SIG-M5 treated with dmso at 0.1 percent for 504 hours (cell line): Measurements from ENCODE around the gene SLC51A.
"Not testable (repeated sequence)": the region's sequence is repeated elsewhere in the genome, so short reads cannot be mapped to it uniquely, and the experiment has no call there.

Source experiments
- DNase-seq: peaks from one replicate; lab custom pipeline; 2025; ENCODE audit not compliant: unreplicated experiment; lab: John Stamatoyannopoulos, UW

SLC51A gene

DNA sequence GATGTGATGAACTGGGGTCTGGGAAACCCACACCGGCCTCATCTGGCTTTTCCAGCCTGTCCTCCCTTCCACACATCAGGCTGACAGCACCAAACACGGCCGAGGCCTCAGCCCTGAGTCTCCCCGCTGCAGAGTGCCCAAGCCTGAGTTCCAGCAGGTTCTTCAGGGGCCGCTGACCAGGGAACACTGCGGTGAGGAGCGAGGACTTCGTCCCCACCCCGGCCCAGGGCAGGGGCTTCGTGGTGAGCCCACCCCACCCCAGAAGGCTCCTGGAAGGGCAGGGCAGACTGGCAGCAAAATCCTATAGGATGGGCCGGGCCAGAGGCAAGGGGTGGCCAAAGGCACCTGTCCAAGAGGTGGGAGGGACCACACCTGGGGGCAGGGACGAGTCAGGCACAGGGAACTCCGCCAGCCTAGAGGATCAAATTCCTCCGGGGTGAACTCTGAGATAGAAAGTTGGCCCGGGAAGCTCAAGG, at the start of gene SLC51A:
SLC51A (plus strand) TSS at position 446 of the 476 bp plus-strand sequence. CDS start 179 bp downstream, outside the sequence.
- no peak for DNase-seq

DNA sequence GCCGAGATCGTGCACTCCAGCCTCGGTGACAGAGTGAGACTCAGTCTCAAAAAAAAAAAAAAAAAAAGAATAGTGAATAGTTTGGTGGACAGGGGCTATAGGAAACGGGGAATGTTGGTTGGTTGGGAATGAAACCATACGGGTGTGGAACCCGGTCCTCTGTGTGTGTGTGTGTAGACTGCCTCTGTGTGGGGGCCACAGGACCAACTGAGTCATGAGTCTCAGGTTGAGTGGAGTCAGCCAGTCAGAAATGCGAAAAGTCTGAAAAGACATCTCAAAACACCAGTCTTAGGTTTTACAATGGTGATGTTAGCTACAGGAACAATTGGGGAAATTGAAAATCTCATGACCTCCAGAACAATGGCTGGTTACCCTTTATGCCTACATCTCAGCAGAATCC, 49.6 kb upstream of the SLC51A start:
- no peak for DNase-seq

- no peak for DNase-seq
These were observed 47.4 kb upstream of the SLC51A start for GRCh38 chr3:196168808-196169391.

DNA sequence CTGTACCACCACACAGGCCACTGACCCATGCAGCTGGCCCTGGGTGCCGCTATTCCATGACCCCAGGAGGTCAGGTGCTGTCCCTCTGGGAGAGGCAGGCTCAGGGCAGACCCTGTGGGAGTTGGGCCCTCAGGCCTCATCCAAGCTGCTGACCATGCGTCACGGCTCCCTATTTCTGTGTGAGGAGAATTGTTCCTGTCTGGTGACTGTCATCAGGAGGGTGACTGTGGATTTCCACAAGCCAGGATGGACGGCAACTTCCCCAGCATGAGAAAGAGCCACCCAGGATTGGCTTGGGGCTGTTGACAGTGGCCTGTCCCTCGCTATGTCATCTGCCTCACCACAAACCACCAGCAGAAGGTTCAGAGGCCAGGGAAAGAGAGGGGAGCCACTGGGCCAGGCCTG, 46.5 kb upstream of the SLC51A start:
- DNase-seq = no peak

DNA sequence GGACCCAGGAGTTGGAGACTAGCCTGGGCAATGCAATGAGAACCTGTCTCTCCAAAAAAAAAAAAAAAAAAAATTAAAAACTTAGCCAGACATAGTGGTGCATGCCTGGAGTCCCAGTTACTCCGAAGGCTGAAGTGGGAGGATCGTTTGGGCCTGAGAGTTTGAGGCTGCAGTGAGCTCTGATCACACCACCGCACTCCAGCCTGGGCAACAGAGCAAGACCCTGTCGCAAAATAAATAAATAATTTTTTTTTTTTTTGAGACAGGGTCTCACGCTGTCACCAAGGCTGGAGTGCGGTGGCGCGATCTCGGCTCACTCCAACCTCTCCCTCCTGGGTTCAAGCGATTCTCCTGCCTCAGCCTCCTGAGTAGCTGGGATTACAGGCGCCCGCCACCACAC, 46.0 kb upstream of the SLC51A start:
- DNase-seq = not testable (repeated sequence)

DNA sequence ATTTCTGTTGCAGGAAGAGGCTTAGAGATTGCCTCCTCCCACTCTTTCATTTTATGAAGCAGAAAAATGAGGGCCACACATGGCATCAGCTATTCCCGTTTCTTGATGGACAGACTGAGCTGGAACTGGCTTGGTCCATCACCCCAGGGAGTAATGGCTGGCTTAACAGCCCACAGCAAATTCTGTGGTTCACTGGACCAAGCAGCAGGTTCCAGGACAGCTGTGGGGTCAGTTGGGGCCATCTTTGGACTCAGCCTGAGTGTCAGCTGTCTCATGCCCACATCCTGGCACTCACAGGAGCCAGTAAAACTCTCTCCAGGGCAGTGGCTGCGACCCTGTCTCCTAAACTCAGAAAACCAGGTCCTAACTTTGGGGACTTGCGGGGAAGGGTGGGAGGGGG, 41.7 kb upstream of the SLC51A start:
- no peak for DNase-seq

- DNase-seq = no peak
These were observed 41.2 kb upstream of the SLC51A start for GRCh38 chr3:196175116-196175625.

DNA sequence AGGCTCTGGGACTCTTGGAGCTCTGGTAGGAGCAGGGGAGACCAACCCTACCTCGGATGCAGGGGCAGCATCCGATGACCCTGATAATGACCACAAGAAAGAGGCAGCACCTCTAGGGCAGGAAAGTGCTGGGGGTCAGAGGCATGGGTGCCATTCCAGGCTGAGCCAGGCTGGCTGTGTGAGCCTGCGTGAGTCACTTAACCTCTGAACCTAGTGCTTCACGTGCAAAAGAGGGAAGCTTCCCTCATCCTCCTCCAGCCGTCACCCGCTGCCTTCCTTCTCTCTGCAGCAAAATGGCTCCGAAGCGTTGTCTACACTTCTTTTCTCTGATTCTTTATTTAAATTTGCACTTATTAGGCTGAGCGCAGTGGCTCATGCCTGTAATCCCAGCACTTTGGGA, 40.6 kb upstream of the SLC51A start:
- DNase-seq = no peak

- no peak for DNase-seq
These were observed 38.8 kb upstream of the SLC51A start for GRCh38 chr3:196177567-196177966.

GRCh38 chr3:196177967-196178366, 38.4 kb upstream of the SLC51A start:
- no peak for DNase-seq

DNA sequence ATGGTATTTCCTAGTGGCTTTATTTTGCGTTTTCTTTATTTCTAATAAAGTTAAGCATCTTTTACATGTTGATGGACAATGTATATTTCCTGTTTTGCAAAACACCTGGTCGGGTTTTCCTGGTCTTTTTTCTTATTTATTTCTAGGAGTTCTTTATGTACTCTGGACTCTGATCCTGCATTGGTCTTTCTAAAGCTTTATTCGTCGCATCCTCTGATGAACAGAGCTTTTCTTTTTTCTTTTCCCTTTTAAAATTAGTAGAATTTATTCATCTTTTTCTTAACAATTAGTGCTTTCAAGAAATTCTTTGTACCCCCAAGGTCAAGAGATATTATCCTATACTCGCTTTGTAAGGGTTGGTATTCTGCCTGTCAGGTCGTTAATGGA, 37.3 kb upstream of the SLC51A start:
- DNase-seq = no peak

DNA sequence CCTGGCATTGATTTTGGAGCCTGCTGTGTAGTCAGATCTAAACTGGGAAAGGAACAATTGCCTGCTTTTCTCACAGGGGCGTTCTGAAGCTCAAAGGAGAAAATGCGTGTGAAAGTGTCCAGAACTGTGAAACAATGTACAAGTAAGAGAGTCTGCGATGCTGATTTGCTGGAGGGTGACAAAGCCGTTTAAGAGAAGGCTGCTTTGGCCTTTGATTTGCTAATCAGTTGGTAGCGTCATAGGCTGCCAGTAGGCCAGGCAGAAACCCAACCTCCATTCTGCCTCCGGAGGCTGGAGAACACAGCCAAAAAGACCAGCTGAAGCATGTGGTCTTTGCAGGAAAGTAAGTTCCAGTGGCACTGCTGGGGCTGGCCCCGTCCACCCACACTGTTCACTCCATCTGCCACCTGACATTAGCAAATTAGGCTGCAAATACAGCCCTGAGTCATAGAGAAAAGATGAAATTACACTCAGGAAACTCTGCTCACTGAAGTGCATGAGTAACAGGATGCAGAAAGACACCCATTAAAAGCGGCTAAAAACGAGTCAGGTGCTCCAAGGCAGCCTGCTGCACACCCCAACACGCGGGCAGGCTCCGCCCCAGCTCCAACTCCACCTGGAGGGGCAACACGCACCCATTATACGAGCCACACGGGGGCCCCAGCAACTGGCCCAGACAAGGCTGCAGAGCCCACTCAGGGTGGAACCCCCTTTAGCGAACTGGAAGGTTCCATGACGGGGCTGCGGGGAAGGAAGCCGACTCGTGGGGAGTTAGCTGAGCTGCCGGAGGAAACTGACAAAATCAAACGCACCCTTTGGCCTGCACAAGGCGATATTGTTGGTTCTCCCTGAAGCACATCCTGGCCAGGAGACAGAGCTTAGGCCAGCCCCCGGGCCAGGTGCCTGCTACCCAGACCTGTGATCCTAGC, 36.7 kb upstream of the SLC51A start:
- DNase-seq = no peak

DNA sequence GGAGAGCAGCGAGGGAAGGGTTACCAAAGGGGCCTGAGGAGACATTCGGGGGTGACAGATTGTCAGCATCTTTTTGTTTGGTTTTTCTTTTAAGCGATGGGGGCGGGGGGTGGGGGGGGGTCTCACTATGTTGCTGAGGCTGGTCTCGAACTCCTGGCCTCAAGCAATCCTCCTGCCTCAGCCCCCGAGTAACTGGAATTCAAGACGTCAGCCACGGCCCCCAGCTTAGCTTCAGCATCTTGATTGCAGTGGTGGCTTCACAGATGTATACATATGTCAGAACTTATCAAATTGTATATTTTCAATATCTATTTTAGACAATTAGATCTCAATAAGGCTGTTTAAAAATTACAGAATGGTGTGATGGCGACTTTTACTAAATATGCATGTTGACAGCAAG, 36.0 kb upstream of the SLC51A start:
- DNase-seq = no peak

DNA sequence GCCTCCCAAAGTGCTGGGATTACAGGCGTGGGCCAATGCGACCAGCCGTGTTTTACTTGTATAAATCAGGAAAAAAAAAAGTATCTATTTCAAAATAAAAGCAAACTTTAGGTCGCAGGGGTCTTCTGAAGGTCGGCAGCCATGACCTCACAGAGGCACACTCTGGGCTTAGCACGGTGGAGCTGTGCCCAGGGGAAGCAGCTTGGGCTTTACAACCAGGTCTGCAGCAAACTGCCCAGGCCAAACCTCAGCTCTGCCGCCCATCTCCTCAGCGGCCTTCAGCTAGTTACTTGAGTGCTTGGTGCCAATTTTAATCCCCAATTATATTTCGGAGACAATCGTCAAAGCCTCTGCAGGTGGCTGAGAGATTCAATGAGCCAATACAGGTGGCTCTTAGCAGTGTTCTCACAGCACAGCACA, 35.2 kb upstream of the SLC51A start:
- DNase-seq = no peak

DNA sequence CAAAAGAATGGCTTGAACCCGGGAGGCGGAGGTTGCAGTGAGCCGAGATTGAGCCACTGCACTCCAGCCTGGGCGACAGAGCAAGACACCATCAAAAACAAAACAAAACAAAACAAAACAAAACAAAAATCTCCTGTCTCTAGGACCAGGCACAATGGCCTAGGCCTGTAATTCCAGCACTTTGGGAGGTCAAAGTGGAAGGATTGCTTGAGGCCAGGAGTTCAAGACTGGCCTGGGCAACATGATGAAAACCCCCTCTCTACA, 32.2 kb upstream of the SLC51A start:
- DNase-seq = not testable (repeated sequence)

DNA sequence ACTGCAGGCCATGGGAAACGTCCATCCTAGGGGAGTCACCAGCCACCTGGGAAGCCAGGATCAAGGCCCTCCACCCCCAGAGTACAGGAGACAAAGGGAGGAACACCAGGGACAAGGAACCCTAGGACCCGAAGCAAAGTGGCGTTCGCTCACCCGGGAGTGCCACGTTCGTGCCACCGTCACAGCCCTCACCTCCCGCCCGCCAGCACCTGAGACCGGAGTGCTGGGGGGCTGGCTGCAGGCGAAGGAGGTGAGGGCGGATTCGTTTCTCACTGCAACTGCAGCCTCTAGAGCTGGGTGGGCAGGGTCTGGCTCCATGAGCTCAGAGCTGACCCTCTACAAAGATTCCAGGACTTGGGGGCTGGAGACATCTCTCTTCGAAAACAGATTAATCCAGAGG, 31.5 kb upstream of the SLC51A start:
- no peak for DNase-seq

DNA sequence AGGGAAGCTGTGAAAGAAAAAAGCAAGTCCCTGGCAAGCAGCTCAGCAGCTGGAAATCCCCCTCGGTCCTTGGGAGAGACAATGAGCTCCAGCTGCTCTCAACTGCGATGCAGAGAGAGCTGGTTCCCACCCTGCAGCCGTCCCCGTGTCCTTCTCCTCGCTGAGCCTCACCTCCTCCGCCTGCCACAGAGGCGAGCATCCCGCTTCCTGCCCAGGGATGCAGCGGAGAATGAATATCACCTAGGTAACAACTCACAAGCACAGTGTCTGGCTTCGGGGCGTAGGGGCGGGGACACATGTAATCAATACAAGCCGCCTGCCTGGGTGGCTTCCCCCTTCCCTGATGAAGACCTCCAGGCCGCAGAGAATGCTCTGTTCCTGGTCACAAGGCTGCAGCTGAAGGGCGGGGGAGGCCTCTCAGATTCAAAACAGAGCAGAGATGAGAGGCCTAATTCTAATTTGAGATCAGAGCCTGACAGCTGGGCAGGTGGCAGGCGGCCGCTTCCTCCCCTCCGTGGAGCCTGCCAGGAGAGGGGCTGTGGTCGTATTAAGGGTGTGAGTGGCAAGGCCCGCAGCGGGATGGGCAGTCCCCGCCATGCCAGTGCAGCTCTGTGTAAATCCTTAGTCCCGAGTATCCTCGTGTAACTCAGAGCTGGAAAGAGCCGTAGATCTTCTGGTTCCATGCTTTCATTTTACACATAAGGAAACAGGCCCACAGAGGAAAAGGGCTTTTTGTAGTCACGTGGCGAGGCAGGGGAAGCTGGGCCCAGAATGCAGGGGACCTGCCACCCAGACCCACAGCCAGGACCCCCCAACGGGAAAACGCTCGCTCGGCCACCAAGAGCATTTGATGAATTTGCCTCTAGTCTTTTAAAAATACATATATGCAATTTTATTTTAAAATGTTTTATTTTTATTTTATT, 29.4 kb upstream of the SLC51A start:
- no peak for DNase-seq

GRCh38 chr3:196189566-196190347, 26.6 kb upstream of the SLC51A start:
- no peak for DNase-seq

GRCh38 chr3:196192036-196192523, 24.3 kb upstream of the SLC51A start:
- DNase-seq = peak; percentile 59

GRCh38 chr3:196192524-196193051, 23.7 kb upstream of the SLC51A start:
- DNase-seq = peak; percentile 29
